NOMO-1 (cell line): ENCODE data around the gene PCDHB10.

Experiments
- DNase-seq, 2 experiments: peaks; one replicate each; lab custom pipeline; 2025; ENCODE audit not compliant: unreplicated experiment in 2 of 2; lab: John Stamatoyannopoulos, UW

The PCDHB10 gene

DNA sequence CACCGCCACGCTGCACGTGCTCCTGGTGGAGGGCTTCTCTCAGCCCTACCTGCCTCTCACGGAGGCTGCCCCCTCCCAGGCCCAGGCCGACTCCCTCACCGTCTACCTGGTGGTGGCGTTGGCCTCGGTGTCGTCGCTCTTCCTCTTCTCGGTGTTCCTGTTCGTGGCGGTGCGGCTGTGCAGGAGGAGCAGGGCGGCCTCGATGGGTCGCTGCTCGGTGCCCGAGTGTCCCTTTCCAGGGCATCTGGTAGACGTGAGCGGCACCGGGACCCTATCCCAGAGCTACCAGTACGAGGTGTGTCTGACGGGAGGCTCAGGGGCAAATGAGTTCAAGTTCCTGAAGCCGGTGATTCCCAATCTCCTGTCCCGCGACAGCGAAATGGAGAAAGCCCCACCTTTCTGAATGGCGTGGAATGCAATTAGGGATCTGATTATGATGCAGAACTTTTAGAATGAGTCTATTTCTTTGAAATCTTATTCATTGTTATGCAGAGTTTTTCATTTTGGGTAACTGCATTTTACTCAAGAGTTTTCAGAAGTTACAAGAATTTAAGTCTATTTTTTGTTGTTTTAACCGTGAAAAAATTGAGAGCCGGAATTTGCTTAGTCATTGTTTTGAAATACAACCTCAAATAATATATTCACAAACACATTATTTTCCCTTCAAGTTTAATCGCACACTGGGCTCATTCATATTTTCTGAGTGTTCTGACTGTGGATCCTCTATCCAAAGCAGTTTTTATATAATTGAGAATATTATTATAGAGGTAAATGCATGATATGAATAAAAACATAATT lies 44.6 kb downstream of the PCDHB10 start:
- DNase-seq = no peak

GRCh38 chr5:141241496-141241895 lies 49.3 kb downstream of the PCDHB10 start:
- no peak for DNase-seq
